ENCODE results near the gene ANO3.

DNA sequence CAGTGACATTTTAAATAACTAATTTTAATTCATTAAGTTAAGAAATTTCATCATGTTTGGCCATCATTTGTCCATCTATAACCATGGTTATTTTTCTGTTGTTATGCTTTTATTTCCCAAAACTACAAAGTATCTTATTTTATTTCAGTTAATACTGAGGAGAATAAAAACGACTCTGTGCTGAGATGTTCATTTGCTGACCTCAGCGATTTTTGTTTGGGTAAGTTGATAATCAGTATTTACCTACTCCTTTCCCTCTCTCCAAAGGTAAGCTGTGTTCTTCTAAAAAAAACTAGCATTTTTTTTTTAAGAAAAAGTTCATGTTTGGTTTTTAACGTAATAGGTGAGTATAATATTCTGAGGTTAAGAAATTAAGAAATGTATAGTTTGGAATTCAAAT lies 111.7 kb downstream of the ANO3 start:
- TF ChIP-seq, protein P1, sequence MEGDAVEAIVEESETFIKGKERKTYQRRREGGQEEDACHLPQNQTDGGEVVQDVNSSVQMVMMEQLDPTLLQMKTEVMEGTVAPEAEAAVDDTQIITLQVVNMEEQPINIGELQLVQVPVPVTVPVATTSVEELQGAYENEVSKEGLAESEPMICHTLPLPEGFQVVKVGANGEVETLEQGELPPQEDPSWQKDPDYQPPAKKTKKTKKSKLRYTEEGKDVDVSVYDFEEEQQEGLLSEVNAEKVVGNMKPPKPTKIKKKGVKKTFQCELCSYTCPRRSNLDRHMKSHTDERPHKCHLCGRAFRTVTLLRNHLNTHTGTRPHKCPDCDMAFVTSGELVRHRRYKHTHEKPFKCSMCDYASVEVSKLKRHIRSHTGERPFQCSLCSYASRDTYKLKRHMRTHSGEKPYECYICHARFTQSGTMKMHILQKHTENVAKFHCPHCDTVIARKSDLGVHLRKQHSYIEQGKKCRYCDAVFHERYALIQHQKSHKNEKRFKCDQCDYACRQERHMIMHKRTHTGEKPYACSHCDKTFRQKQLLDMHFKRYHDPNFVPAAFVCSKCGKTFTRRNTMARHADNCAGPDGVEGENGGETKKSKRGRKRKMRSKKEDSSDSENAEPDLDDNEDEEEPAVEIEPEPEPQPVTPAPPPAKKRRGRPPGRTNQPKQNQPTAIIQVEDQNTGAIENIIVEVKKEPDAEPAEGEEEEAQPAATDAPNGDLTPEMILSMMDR (conservative IDR thresholded peaks at IDR 0.05) = no peak
- no peak for TF ChIP-seq EZH2 (IDR thresholded peaks at IDR 0.05; ENCODE audit: low read depth)

Data from PC-9 (cell line).